Stimulated activated CD4-positive, alpha-beta T cell treated with anti-CD3 and anti-CD28 coated beads, Interleukin-4, amount 100 ng/mL, for 1 hour (primary cell): ENCODE results near the gene TMED10.

Source experiments
- DNase-seq: peaks from one replicate; pipeline ENCODE4 v3.0.0-alpha.2; 2020

The TMED10 gene

GRCh38 chr14:75126121-75126544 lies 50.3 kb downstream of the TMED10 start:
- DNase-seq = no peak

DNA sequence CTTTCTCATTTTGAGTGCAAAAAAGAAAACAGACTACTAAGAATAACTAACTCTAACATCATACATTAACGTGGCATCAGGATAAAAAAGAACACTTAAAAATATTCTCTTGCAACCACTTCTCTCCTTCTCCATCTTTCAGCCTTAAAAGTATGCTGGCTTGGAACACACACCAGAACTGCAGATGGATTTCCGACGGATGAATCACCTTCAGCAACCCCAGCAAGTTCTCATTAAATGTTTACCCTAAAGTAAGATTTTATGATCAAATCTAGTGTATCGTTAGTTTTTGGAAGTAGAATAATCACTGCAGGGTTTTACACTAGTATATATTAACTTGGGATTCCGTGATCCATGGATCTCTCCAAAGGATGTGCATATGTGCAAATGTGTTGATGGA lies 50.8 kb downstream of the TMED10 start:
- no peak for DNase-seq

DNA sequence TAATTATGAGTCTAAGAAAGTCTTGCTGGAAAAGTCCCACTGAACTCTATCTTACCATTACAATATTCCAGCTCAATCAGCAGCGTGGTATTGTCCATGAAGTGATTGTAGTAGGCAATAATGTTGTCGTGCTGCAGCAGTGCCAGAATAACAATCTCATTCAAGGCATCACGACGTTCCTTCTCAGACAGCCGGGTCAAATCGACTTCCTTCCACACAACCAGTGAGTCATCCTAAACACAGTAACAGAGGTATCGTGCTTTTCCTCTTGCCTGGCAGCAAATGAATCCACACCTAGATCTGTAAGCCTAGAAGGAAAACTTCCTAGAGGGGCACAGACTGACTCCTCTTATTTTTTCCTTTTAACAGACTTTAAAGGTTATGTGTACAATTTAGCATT lies 52.4 kb downstream of the TMED10 start:
- DNase-seq = no peak

DNA sequence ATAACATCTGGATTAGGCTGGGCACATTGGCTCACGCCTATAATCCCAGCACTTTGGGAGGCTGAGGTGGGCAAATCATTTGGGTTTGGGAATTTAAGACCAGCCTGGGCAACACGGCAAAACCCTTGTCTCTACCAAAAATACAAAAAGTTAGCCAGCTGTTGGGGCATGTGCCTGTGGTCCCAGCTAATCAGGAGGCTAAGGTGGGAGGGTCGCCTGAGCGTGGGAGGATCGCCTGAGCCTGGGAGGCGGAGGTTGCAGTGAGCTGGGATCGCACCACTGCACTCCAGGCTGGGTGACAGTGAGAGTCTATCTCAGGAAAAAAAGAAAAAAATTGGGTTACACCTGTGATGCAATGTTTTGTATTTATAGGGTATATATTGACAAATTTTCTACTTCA lies 54.9 kb downstream of the TMED10 start:
- DNase-seq = no peak

DNA sequence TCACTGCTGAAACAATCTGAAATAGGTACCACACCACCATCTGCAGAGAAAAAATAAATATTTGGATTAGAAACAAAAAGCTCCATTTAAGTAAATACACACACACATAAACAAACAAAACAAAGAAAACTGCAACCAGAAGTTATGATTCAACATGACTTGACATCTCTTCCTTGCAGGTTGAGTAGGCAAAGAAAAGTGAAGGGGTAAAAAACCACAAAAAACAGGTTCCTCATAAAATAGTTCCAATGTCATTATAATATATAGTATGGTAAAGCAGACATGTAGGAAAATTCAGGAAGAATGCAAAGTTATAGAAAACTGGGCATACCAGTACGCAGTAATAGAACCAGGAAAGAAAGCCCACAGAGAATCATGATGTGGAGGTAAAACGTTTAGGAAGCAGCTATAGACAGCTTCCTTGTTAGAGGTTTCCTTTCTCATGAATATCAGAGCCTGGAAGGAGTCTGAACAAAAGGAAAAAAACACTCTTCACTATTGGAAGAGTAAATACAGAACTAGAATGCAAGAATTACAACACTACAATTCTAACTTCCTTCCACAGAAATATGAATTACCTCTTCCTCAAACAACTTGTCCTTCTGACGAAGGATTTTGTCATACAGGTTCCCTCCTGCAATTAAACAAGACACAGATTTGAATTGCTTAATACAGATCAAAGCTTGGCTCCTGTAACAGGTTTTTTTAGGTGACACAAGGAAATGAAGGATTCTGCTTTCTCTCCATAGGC lies 55.7 kb downstream of the TMED10 start:
- DNase-seq = no peak

GRCh38 chr14:75119056-75119455 lies 57.4 kb downstream of the TMED10 start:
- DNase-seq = no peak

DNA sequence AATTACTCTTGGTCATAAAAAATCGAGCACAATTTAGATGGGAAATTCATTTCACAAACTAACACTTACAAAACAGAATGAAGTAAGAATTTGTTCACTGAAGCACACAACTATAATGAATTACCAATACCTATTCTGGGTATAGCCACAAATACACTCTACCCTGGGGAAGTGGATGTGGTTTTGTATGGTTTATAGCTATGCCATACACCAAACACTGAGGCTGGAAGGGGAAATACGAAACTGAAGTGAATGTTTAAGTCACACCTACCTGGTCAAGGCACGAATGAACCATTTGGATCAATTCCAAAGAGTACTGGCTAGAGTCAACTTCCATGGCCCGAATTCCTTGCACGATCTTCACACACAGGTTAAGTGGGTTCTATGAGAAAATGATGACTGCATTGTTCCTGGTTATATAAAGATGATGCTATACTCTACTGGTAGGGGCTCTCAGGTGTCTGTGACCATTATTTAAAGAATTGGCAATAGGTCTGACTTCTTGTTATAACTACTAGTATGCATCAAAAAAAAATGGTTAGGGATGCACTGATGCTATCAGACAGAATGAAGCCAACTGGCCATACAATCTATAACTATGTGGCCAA lies 62.4 kb downstream of the TMED10 start:
- DNase-seq = no peak

- DNase-seq = no peak
These were observed 66.5 kb downstream of the TMED10 start for GRCh38 chr14:75109877-75110276.

GRCh38 chr14:75107186-75107585 lies 69.2 kb downstream of the TMED10 start:
- DNase-seq = no peak

DNA sequence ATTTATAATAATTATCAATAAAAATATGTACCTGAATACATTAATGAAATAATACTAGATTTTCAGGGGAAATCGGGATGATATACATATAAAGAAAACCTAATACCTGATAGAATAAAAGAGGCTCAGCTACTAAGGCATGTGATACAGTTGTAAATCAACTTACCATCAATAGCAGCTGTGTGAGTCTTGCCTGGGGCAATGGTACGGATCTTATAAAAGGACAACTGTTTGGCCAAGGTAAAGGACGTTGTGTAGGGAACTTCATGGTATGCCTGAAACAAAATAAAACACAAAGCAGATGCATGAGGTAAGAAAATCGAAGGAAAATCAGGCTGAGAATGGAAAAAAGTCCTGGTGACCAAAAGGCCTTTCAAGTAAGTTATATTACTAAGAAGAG lies 74.9 kb downstream of the TMED10 start:
- no peak for DNase-seq

- DNase-seq = no peak
These were observed 77.7 kb downstream of the TMED10 start for GRCh38 chr14:75098682-75099081.

GRCh38 chr14:75098212-75098611 lies 78.2 kb downstream of the TMED10 start:
- no peak for DNase-seq

- DNase-seq = no peak
These were observed 79.5 kb downstream of the TMED10 start for GRCh38 chr14:75096959-75097358.

- no peak for DNase-seq
These were observed 80.7 kb downstream of the TMED10 start for GRCh38 chr14:75095690-75096089.

- DNase-seq = no peak
These were observed 81.5 kb downstream of the TMED10 start for GRCh38 chr14:75094896-75095295.

- no peak for DNase-seq
These were observed 83.7 kb downstream of the TMED10 start for GRCh38 chr14:75092698-75093097.

DNA sequence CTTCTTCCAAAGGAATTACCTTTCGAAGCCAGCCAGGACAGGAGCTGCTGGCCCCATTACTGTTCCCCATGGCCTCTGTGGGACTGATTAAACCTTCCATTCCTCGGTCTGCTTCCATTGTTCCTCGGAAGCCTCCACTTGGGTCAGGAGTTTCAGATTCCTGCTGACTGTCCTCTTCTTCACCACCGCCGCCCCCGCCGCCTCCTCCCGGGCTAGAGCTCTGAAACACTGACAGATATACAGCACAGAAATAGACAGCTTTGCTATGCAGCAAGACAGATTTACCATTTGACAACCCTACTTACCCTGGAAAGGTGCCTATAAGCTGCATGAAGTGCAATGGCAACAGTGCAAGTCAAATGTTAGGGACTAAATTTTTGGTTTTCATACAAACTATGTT lies 85.2 kb downstream of the TMED10 start:
- no peak for DNase-seq

DNA sequence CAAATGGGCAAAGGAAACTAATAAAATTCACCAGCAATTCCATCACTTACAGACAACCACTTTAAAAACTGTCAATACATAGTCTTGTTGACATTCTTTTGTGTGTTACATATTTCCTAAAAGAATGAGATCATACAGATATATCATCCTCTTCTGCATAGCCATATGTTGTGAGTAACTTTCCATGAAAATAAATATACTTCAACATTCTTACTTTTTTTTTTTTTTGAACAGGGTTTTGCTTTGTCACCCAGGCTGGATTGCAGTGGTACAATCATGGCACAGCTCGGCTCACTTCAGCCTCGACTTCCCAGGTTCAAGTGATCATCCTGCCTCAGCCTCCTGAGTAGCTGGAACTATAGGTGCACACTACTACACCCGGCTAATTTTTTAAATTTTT lies 86.1 kb downstream of the TMED10 start:
- DNase-seq = no peak

DNA sequence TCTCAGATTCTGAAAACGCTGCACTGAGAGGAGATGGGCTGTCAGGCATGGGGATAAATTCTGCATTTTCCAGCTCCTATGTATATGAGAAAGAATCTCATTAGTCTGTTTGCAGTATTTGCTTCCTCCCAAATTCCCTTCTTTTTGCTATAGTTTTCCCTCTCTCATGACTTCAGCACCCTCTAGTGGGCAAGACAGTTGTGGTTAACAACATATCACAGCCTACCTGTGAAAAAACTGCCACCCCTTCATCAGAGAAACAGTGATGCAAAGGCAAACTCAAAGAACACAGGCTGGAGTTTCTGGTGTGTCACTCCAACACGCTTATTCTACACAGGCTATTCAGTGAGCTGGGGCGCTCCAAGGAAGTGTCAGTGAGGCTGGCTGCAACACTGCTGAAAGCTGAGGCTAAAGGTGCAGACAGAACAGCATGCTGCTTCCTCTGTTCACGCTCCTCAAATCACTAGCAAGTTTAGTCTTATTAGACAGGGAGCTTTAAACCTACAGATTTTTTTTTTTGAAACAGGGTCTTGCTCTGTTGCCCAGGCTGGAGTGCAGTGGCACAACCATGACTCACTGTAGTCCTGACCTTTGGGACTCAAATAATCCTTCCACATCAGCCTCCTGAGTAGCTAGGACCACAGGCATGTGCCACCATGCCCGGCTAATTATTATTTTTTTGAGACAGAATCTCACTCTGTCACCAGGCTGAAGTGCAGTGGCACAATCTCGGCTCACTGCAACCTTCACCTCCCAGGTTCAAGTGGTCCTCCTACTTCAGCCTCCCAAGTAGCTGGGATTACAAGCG lies 87.6 kb downstream of the TMED10 start:
- DNase-seq = no peak

DNA sequence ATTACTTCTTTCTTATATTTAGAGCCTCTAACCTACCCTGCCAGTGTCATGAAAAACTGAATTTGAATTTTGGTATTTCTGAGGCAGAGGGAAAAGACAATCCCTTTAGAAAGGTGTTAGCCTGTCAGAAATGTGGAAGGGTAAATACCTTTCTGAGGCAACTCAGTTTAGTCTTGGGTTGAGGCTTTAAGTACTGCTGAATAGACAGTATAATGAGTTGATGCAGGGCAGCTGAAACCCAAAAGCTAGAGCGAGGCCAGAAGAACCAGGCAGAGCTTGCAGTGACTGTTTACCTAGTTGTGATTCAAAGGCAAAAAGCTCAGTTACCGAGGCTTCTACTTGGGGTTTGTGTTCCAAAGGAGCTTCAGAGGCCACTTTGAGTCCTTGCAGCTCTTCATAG lies 88.3 kb downstream of the TMED10 start:
- no peak for DNase-seq

DNA sequence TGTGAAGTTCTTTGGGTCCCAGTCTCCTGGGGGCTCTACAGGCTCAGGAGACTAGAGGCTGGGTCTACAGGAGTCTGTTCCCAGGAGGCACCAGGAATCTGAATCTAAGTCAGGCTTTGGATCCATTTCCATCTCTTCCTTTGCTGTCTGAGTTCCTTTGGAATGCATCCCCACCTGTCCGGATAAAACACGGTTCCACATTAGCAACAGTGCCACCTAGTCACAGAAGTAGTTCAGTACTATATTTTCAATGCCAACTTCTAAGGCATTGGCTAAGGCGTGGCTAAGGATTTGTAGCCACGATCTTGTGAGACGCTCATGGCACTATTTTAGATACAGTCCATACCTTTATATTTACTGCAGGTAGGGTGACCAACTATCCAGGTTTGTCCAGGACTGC lies 91.9 kb downstream of the TMED10 start:
- DNase-seq = no peak

- no peak for DNase-seq
These were observed 93.1 kb downstream of the TMED10 start for GRCh38 chr14:75083271-75083670.

GRCh38 chr14:75081660-75082229 lies 94.7 kb downstream of the TMED10 start:
- no peak for DNase-seq
